CD1c-positive myeloid dendritic cell (primary cell): ENCODE results near the gene CTDSPL2.
A peak's percentile ranks its signal among the peaks of the same experiment; 100 is the strongest.
"Not testable (repeated sequence)": the region's sequence is repeated elsewhere in the genome, so short reads cannot be mapped to it uniquely, and the experiment has no call there.

ENCODE experiments used
- DNase-seq: peaks from one replicate; pipeline ENCODE4 v3.0.0-alpha.2; 2016; ENCODE audit errors: extremely low spot score

CTDSPL2 gene

GRCh38 chr15:44485880-44486279 lies 58.5 kb downstream of the CTDSPL2 start:
- no peak for DNase-seq

- DNase-seq, result no peak
These were observed 62.0 kb downstream of the CTDSPL2 start for GRCh38 chr15:44489464-44489863.

DNA sequence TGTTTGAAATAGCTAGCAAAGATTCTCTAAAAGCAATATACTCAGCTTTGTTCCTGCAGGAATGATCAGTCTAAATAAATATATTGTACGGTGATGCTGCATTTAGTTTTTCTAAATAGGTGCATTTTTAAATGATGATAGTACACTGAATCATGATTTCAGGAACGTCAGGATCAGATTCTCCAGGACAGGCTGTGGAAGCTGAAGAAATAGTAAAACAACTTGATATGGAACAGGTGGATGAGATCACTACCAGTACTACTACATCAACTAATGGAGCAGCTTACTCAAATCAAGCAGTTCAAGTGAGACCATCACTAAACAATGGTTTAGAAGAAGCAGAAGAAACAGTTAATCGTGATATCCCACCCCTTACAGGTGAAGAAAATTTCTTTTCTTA lies 63.2 kb downstream of the CTDSPL2 start:
- no peak for DNase-seq

GRCh38 chr15:44492040-44492439 lies 64.6 kb downstream of the CTDSPL2 start:
- no peak for DNase-seq

DNA sequence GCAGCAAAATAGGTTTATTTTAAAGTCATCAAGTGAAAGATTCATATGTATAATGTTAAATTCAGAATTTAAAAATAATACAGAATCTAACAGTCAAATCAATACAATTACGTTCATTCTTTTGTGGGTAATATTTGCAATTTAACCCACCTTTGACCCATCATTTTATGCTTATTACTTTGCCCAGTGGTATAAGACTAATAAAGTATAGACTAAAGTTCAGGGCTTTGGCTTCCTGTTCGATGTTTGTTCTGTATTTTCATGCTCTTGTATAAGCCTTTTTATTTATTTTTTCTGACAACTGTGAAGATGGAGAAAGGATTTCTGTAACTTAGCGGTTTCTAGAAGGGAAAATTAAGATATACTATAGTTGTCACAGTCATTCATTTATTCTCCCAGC lies 65.2 kb downstream of the CTDSPL2 start:
- no peak for DNase-seq

- no peak for DNase-seq
These were observed 68.1 kb downstream of the CTDSPL2 start for GRCh38 chr15:44495562-44495961.

- no peak for DNase-seq
These were observed 73.1 kb downstream of the CTDSPL2 start for GRCh38 chr15:44500555-44500954.

- DNase-seq, result peak; percentile 18
These were observed 74.4 kb downstream of the CTDSPL2 start for GRCh38 chr15:44501768-44502366.

GRCh38 chr15:44516436-44516835 lies 89.0 kb downstream of the CTDSPL2 start:
- no peak for DNase-seq

DNA sequence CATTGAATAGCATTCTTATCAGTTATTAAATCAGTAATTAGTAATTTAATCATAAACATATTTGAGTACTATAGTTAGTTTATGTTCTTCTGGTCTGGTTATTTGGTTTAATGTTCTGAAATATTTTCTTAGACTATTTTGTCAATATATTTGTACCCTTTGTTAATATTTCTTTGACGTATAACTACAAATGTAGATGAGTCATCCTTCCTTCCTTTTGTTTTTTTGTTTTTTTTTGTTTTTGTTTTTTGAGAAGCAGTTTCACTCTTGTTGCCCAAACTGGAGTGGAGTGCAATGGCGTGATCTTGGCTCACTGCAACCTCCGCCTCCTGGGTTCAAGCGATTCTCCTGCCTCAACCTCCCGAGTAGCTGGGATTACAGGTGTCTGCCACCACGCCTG lies 92.1 kb downstream of the CTDSPL2 start:
- no peak for DNase-seq

DNA sequence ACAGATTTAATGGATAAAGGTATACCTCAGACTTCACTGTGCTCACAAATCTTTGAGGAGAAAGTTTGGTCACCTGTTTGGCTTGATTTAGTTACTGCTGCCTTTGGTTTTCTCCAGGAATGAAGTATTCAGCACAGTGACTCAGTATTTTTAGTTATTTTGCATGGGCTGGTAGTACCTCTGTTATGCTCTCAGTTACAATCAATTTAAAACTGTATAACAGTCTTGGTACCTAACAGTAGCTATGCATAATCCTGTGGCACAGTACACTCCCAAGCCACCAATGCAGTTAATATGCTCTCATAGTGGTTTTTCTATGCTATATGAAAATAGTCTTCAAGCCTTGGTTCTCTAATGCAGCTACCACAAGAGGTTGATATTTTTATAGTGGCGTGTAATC lies 97.6 kb downstream of the CTDSPL2 start:
- no peak for DNase-seq

GRCh38 chr15:44527241-44527640 lies 99.8 kb downstream of the CTDSPL2 start:
- no peak for DNase-seq

DNA sequence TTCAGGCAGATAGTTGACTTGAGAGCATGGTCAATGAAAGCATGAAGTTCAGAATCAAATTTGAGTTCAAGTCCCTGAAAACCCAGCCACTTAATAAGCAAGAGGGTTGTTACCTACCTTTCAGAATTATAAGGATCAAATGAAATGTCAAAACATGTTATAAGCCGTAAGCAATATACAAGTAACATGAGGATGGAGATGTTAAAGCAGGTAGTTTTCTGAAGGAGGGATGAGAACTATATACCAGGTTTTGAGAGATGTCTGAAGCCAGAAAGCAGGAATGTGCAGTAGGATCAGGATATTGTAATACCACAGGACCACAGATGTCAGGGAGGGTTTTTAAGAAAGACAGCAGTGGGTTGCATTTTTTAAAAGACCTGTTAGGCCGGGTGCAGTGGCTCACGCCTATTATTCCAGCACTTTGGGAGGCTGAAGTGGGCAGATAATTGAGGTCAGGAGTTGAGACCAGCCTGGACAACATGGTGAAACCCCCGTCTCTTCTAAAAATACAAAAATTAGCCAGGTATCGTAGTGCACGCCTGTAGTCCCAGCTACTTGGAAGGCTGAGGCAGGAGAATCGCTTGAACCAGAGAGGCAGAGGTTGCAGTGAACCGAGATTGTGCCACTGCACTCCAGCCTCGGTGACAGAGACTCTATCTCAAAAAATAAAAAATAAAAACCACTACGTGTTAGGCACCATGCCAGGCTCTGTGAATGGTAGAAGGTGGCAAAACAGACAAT lies 102.6 kb downstream of the CTDSPL2 start:
- DNase-seq, result no peak

DNA sequence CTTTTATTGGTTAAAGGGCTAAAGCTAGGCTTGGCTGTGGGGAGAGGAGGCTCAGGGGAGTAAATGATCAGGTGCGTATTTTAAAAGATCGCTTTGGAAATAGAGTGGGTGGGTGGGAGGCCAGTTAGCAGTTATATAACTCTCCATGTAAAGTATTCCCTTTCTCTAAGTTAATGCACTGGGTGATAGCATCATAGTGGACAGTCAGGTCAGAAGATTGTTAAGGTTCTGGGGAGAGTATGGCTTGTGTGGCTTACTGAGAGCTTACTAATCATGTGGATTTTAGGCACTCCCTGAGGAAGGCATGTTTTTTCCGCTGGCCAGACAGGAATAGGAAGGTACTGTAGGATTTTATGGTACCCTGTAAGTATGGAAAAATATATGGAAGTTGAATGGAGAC lies 103.2 kb downstream of the CTDSPL2 start:
- DNase-seq, result no peak

- DNase-seq, result not testable (repeated sequence)
These were observed 104.8 kb downstream of the CTDSPL2 start for GRCh38 chr15:44532275-44532674.

DNA sequence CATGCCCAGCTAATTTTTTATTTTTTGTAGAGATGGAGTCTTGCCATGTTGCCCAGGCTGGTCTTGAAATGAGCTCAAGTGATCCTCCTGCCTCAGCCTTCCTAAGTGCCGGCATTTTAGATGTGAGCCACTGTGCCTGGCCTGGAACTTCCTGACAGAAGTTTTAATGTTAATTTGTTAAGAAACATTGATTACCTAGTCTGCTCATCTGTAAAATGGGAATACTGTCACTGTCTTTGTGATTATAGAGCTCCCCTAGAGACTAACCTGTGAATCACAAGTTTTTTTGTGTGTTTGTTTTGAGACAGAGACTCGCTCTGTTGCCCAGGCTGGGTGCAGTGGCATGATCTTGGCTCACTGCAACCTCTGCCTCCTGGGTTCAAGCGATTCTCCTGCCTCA lies 105.3 kb downstream of the CTDSPL2 start:
- no peak for DNase-seq

DNA sequence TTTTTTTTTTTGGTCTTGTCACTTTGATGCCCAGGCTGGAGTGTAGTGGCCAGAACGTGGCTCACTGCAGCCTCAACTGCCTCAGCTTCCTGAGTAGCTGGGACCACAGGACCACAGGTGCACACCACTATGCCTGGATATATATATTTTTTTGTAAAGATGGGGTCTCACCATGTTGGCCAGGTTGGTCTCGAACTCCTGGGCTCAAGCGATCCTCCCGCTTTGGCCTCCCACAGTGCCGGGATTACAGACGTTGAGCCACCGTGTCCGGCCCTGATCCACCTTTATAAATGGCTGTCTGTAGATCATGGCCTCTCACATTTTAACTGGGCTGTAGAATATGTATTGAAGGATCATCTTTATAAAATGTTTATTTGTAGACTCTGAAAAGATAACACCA lies 107.7 kb downstream of the CTDSPL2 start:
- no peak for DNase-seq

GRCh38 chr15:44535523-44536301 lies 108.3 kb downstream of the CTDSPL2 start:
- DNase-seq, result peak; percentile 19

DNA sequence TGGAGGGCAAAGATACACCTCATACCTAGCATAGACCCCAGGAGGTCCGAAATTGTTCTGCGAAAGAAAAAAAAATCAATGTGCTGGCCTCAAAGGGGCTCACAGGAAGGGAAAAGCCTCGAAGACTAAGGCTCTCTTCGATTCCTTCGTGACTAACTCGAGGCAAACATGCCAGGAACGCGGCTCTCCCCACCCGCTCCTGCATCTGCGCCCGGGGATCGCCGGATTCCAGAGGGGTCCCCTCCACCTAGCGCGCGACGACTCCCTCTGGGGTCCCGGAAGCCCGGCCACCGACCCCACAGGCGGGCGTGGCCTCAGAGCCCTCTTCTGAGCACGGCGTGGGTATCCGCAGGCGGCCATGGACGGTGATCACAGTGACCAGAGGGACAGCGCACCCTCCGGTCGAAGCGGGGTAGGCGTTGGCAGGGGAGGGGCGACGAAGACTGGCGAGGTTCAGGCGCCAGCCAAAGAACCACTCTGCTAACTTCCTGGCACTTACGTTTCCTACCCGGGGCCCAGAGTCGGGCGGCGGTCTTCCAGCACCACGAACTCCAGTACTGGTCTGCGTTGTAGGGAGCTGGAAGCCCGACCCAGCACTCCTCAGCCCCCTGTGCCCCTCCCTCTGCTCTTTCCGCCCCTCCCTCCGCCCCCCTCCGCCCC lies 109.0 kb downstream of the CTDSPL2 start:
- DNase-seq, result peak; percentile 91

DNA sequence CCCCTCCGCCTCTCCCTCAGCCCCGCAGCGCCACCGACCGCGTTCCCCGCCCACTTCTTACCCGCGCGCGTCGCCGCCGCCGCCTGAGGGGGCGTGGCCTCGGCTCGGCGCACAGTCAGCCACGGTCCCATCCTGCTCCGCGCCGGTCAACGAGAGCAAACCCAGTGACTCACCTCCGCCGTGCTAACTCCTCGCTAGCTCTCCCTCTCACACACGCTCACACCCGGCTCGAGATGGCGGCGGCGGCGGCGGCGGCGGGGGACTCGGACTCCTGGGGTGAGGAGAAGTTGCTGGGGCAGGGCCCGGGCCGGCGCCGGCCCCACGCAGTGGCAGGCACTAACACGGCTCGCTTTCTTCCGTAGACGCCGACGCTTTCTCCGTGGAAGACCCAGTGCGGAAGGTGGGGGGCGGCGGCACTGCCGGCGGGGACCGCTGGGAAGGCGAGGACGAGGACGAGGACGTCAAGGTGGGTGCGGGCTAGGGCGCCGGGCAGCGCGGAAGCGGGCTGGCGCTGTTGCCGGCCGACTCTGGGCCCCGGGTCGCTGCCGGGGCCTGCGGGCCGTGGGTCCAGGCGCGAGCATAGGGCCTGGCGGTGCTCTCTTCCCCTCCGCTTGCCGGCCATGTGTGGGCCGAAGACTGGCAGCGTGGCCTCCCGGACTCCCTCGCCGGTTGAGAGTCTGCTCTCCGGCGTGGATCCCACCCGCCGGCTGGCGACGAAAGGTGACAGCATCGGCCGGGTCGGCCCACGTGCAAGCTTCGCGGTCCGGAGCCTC lies 109.7 kb downstream of the CTDSPL2 start, which contains the start of gene EIF3J:
TSS of gene EIF3J (plus strand) at position 186 of the 773 bp plus-strand sequence. CDS start at position 234, 48 bp downstream.
- DNase-seq, result peak; percentile 97

DNA sequence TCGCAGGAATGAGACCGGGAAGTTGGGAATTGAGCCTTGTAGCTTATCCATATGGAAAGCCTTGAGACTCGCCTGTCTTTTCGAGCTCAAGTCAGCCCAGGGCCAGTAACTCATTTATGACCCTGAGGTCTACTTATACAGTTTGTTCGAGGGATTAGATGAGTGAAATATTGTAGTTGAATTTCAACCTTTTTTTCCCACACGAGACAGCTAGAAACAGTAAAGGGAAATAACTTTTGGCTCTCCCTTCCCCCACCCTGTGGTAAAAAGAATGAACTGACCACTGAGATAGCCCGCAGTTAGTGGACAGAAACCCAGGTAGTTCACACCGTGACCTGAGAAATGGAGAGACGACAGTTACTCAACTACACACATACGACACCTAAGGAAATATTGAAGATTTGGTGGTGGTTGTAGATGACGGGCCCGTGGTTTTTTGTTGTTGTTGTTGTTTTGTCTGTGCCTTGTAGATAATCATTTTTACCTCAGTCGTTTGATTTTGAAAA lies 110.4 kb downstream of the CTDSPL2 start:
- no peak for DNase-seq
